Prostate gland (tissue), 2 donors: ENCODE data around the gene BLOC1S4. TPM values are rescaled to one million over a fixed set of nuclear protein-coding genes. Genes with fewer than 3 reads are reported as not detected.

Source experiments
- DNase-seq: peaks from one replicate; pipeline ENCODE4 v3.0.0-alpha.2; 2019; ENCODE audit warnings: low spot score
- H3K27ac ChIP-seq, 2 donors: fragments of 200-600 bp; sonication (generic); 2 replicates each; pipeline ENCODE4 v1.5.1; 2017 to 2019
- H3K27me3 ChIP-seq: fragments of 200-600 bp; sonication (generic); replicated peaks from 2 replicates; pipeline ENCODE4 v1.5.1; 2019; ENCODE audit not compliant: insufficient read depth
- H3K36me3 ChIP-seq, 2 donors: fragments of 200-600 bp; sonication (generic); 1 replicate in 1 of 2; 2 replicates in 1 of 2; pipeline versions ENCODE4 v1.5.1 to v1.8.1; 2017 to 2019
- H3K4me1 ChIP-seq: fragments of 200-600 bp; sonication (generic); replicated peaks from 2 replicates; pipeline ENCODE4 v1.5.1; 2019
- H3K4me3 ChIP-seq, 2 donors: fragments of 200-600 bp; sonication (generic); 2 replicates each; pipeline ENCODE4 v1.5.1; 2017 to 2019
- H3K9me3 ChIP-seq: fragments of 200-600 bp; sonication (generic); 2 replicates; pipeline ENCODE4 v1.5.1; 2017
- POLR2A ChIP-seq: fragments of 450-650 bp; IDR thresholded peaks from one replicate; pipeline ENCODE4 v1.6.1; 2016; ENCODE audit warnings: antibody characterized with exemption, mild to moderate bottlenecking
- POLR2AphosphoS5 ChIP-seq: sonication (generic); formaldehyde crosslinking; IDR thresholded peaks from one replicate; pipeline ENCODE4 v1.6.1; 2017; ENCODE audit warnings: antibody characterized with exemption
- WGBS: methylation state at CpG from one replicate; pipeline ENCODE4 v1.1.5; 2018; 5-methylcytosine and 5-hydroxymethylcytosine counted together
- intact Hi-C: fragments of 100-400 bp; cut with DNase I; formaldehyde crosslinking; loops from one replicate; pipeline ENCODE4 v1.14.2; 2022
- total RNA-seq, 2 donors: library from RNA; depleted of rRNA; stranded (reverse); fragments of >200 nt; gene quantifications; one replicate each; pipeline ENCODE4 v1.1.0, GENCODE V29; 2016
- TF ChIP-seq, protein P1 (sequence below), 4 experiments: fragments of 200-600 bp in 2 of 4; fragments of 450-650 bp in 2 of 4; sonication (generic) in 2 of 4; IDR thresholded peaks; 1 replicate in 3 of 4; 2 replicates in 1 of 4; pipeline ENCODE4 v1.5.1; 2016 to 2019; ENCODE audit warnings: antibody characterized with exemption in 4 of 4, mild to moderate bottlenecking in 2 of 4, moderate library complexity in 2 of 4

The BLOC1S4 gene
- total RNA-seq, 2 donors from 2014 or later: 20.4 to 35.2 TPM

DNA sequence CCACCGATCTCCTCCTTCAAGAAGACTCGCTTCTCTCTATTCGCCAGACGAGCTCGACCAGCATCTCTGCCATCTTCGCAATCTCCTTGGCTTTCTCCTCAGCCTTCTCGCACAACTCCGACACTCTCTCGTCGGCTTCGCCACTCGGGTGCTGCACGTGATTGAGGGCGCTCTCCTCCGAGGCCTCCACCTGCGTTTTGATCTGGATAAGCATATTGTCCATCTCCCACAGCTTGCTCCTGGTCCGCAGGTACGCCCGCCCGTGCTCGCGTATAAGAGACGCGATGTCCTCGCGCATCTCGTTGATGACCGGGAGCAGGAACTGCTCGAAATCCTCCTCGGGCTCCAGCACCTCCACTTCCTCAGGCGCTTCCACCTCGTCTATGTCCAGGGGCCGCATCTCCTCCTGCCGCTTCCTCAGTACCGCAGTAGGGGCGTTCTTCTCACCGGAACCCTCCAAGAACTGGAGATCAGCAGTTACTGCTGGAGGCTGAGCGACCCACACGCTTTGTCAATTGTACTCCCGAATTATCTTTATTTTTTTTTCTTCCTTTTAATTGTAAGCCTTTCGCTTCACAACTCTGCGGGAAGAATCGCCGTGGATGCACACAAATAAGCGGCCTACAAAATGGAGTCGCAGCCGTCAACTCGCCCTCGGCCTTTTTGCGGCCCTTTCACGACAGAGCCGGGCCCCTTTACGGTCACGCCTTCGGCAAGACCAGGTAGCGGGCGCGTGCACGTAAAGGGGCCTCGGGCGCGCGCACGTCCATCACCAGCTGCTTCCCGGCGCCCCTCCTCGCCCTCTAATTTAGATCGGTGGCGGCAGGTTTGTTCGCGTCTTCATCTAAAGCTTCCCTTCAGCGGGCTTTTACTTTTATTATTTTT, 6.5 kb upstream of the BLOC1S4 start, which contains the start of gene MRFAP1L1:
MRFAP1L1 (minus strand) TSS at position 636 of the 885 bp plus-strand sequence; CDS start at position 400, 236 bp downstream.
- Histone ChIP-seq H3K27ac (peak within 1 kb of the TSS; percentile 86), H3K36me3 (no peaks in the 10 kb centered on the region), H3K27me3 (no peaks in the 10 kb centered on the region), H3K4me1 (no peaks in the 10 kb centered on the region), H3K9me3 (no peaks in the 10 kb centered on the region), H3K4me3 (peak within 1 kb of the TSS; percentile 69)
- TF ChIP-seq, protein P1, sequence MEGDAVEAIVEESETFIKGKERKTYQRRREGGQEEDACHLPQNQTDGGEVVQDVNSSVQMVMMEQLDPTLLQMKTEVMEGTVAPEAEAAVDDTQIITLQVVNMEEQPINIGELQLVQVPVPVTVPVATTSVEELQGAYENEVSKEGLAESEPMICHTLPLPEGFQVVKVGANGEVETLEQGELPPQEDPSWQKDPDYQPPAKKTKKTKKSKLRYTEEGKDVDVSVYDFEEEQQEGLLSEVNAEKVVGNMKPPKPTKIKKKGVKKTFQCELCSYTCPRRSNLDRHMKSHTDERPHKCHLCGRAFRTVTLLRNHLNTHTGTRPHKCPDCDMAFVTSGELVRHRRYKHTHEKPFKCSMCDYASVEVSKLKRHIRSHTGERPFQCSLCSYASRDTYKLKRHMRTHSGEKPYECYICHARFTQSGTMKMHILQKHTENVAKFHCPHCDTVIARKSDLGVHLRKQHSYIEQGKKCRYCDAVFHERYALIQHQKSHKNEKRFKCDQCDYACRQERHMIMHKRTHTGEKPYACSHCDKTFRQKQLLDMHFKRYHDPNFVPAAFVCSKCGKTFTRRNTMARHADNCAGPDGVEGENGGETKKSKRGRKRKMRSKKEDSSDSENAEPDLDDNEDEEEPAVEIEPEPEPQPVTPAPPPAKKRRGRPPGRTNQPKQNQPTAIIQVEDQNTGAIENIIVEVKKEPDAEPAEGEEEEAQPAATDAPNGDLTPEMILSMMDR (IDR thresholded peaks at IDR 0.05): no peak
- TF ChIP-seq POLR2AphosphoS5 (peak; percentile 94), POLR2A (peak; percentile 51)
- under 1% methylated on average over 72 of the region's 72 CpGs for WGBS
- DNase-seq: peak; percentile 96
- intact Hi-C loops: loop anchor here (1.0 to 10.0 kb wide), 3 partner anchors 37 to 275 kb away; a partner anchor contains a TSS

DNA sequence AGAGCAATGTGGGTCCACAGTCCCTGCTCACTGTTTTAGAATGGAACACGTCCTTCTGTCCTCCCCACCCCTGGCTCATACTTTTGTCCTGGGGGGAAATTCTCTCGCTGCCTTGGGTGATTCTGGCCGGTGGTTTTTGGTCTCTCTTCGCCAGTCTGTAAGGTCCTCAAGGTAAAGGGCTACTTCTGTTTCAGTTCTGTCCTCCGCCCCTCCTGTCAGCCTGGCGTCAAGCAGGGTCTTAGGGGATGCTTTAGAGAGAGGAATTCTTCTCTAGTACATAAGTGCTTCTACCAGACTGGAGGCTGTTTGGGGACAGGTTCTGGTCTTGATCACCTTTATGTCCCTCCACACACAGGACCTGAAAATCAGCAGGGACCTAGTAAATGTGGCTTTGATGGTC, 5.7 kb upstream of the BLOC1S4 start:
- TF ChIP-seq, protein P1 (IDR thresholded peaks at IDR 0.05): no peak
- no peak for TF ChIP-seq POLR2AphosphoS5
- no peak for TF ChIP-seq POLR2A
- intact Hi-C loops: loop anchor here (10.0 kb wide), 1 partner anchor 275 kb away; no protein-coding TSS in a partner anchor
- Histone ChIP-seq H3K4me1 (no peaks in the 10 kb centered on the region), H3K4me3 (peak overlapping the region; percentile 69), H3K9me3 (no peaks in the 10 kb centered on the region), H3K27ac (peak overlapping the region; percentile 86), H3K27me3 (no peaks in the 10 kb centered on the region), H3K36me3 (no peaks in the 10 kb centered on the region)
- 5% methylated on average over 6 of the region's 6 CpGs for WGBS
- no peak for DNase-seq

DNA sequence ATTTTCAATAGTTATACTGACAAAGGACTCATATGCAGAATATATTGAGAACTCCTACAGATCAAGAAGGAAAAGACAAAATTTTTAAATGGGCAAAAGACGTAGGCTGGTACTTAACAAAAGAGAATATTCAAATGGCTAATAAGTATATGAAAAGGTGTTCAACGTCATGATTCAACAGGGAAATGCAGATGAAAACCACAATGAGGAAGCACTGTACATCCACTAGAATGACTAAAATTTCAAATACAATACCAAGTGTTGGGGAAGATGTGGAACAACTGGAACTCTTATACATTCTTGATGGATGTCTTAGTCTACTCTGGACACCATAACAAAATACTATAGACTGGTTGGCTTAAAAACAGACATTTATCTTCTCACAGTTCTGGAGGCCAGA, 5.0 kb upstream of the BLOC1S4 start:
- Histone ChIP-seq H3K9me3 (no peaks in the 10 kb centered on the region), H3K36me3 (no peaks in the 10 kb centered on the region), H3K27me3 (no peaks in the 10 kb centered on the region), H3K4me3 (no peak overlapping the region), H3K4me1 (no peaks in the 10 kb centered on the region), H3K27ac (no peak overlapping the region)
- WGBS: 80% methylated on average over 2 of the region's 2 CpGs
- TF ChIP-seq POLR2AphosphoS5: no peak
- TF ChIP-seq, protein P1 (IDR thresholded peaks at IDR 0.05): no peak
- no peak for TF ChIP-seq POLR2A
- intact Hi-C loops: loop anchor here (10.0 kb wide), 1 partner anchor 274 kb away; no protein-coding TSS in a partner anchor
- DNase-seq: no peak

DNA sequence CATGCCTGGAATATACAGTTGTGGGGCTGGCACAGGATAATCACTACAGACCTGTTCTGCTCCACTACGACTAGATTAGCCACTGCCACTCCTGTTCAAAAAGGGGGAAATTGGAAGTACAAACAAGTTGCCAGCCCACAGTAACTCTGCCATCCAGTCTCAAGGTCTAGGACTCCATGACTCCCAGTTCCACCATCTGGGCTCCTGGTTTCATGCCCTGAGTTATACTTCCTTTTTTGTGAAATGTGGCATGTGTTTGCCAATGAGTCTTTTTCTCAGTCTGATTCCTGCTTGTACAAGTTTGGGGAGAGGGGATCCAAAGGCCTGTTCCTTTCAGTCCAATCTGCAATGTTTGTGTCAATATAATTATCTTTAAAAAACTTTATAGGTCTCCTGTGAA, 1.0 kb upstream of the BLOC1S4 start:
- Histone ChIP-seq H3K27me3 (no peaks in the 10 kb centered on the region), H3K4me3 (no peak overlapping the region), H3K27ac (no peak overlapping the region), H3K9me3 (no peaks in the 10 kb centered on the region), H3K4me1 (no peaks in the 10 kb centered on the region), H3K36me3 (no peaks in the 10 kb centered on the region)
- TF ChIP-seq POLR2A (no peak), POLR2AphosphoS5 (no peak)
- TF ChIP-seq, protein P1 (IDR thresholded peaks at IDR 0.05): no peak
- DNase-seq: no peak
- intact Hi-C loops: loop anchor here (5.0 to 10.0 kb wide), 3 partner anchors 67 to 270 kb away; partner anchors contain the start of gene KIAA0232
- WGBS: 83% methylated on average over 1 of the region's 1 CpG
